Skeletal muscle satellite cell (primary cell): ENCODE results near the gene IGFL1.
"Not testable (repeated sequence)": the region's sequence is repeated elsewhere in the genome, so short reads cannot be mapped to it uniquely, and the experiment has no call there.

ENCODE experiments used
- H3K27me3 ChIP-seq: 2 replicates; pipeline ENCODE4 v1.7.0; 2013; ENCODE audit warnings: low read length; ENCODE audit not compliant: control insufficient read depth, insufficient read depth
- H3K36me3 ChIP-seq: 2 replicates; pipeline ENCODE4 v1.7.0; 2013; ENCODE audit warnings: mild to moderate bottlenecking, control low read depth, low read length; ENCODE audit not compliant: insufficient read depth
- H3K4me1 ChIP-seq: 2 replicates; pipeline ENCODE4 v1.7.0; 2013; ENCODE audit warnings: low read length; ENCODE audit not compliant: control insufficient read depth, insufficient read depth
- H3K4me2 ChIP-seq: 2 replicates; pipeline ENCODE4 v1.7.0; 2013; ENCODE audit warnings: mild to moderate bottlenecking, low read length
- H3K4me3 ChIP-seq: 2 replicates; pipeline ENCODE4 v1.7.0; 2013; ENCODE audit warnings: low read length
- H3K9ac ChIP-seq: 2 replicates; pipeline ENCODE4 v1.7.0; 2013; ENCODE audit warnings: mild to moderate bottlenecking, low read depth, low read length, moderate library complexity
- H3K9me3 ChIP-seq: replicated peaks from 2 replicates; pipeline ENCODE4 v1.7.0; 2013; ENCODE audit warnings: mild to moderate bottlenecking, control low read depth, low read length

The IGFL1 gene

DNA sequence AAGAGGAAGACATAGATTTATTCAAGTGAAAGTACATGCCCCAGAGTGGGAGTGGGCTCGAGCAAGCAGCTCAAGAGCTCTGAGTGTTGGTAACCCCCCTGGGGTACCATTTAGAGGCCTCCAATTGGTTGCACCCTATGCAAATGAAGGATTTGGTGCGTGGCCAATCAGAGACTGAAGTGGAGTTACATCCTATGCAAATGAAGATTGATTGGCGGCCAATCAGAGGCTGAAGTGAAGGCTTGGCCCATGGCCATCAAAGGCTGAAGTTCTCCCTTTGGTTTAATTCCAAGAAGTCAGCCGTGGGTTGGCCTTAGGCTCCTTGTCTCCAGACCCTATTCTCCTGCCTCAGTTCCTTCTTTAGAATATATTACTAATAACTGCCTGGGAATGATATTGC, 12.9 kb upstream of the IGFL1 start:
- peaks cover 2% of the 10 kb centered on the region for H3K4me1 ChIP-seq
- no peaks in the 10 kb centered on the region for H3K36me3 ChIP-seq
- H3K9me3 ChIP-seq: no peaks in the 10 kb centered on the region
- peaks cover 63% of the 10 kb centered on the region for H3K27me3 ChIP-seq
- H3K4me3 ChIP-seq: no peak overlapping the region
- H3K9ac ChIP-seq: no peak overlapping the region
- H3K4me2 ChIP-seq: no peak overlapping the region

DNA sequence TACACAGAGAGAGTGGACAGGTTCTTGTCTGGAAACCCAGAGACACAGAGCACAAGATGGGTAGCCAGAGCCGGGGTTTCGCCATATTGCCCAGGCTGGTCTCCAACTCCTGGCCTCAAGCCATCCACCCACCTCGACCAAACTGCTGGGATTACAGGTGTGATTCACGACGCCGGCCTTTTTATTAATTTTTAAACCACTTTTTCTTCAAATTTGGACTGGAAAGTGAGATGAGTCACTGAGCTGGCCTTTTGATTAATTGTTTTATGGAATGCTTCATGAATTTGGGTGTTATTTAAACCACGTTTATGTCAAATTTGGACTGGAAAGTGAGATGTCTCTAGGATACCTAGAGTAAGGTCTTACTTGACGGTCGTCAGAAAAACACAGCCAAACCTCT, 12.1 kb upstream of the IGFL1 start:
- Histone ChIP-seq H3K27me3 (peaks cover 55% of the 10 kb centered on the region), H3K36me3 (no peaks in the 10 kb centered on the region), H3K4me2 (no peak overlapping the region)

GRCh38 chr19:46218160-46218559, 11.4 kb upstream of the IGFL1 start:
- H3K36me3 ChIP-seq: no peaks in the 10 kb centered on the region
- peaks cover 12% of the 10 kb centered on the region for H3K4me1 ChIP-seq
- peaks cover 48% of the 10 kb centered on the region for H3K27me3 ChIP-seq
- H3K9me3 ChIP-seq: no peaks in the 10 kb centered on the region
- no peak overlapping the region for H3K9ac ChIP-seq
- no peak overlapping the region for H3K4me3 ChIP-seq
- no peak overlapping the region for H3K4me2 ChIP-seq

More for the DNA sequence above, 12.1 kb upstream of the IGFL1 start:
- peaks cover 11% of the 10 kb centered on the region for H3K4me1 ChIP-seq
- no peaks in the 10 kb centered on the region for H3K9me3 ChIP-seq
- H3K9ac ChIP-seq: no peak overlapping the region
- H3K4me3 ChIP-seq: no peak overlapping the region

- Histone ChIP-seq H3K27me3 (peaks cover 53% of the 10 kb centered on the region), H3K36me3 (no peaks in the 10 kb centered on the region), H3K9ac (no peak overlapping the region), H3K9me3 (no peaks in the 10 kb centered on the region), H3K4me3 (no peak overlapping the region), H3K4me2 (no peak overlapping the region), H3K4me1 (peaks cover 12% of the 10 kb centered on the region)
Observed at GRCh38 chr19:46220038-46220615, 9.4 kb upstream of the IGFL1 start.

DNA sequence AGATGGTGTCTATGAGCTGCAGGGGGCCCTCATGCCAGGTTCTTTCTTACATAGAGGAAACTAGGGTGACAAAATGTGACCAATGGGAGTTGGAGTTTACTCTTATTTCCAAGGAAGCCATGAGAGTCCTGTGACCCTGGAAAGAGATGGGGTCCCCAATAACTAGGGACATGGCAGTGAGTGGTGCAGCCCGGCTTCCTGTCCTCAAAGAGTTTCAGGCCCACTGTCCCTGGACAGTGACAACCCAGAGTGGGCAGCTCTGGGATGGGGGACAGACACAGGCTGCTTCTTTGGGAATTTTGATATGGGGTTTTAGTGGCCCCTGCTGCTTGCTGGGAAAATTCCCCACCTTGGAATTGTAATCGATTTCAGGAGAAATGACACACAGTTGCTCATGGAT, 8.4 kb upstream of the IGFL1 start:
- peaks cover 12% of the 10 kb centered on the region for H3K4me1 ChIP-seq

DNA sequence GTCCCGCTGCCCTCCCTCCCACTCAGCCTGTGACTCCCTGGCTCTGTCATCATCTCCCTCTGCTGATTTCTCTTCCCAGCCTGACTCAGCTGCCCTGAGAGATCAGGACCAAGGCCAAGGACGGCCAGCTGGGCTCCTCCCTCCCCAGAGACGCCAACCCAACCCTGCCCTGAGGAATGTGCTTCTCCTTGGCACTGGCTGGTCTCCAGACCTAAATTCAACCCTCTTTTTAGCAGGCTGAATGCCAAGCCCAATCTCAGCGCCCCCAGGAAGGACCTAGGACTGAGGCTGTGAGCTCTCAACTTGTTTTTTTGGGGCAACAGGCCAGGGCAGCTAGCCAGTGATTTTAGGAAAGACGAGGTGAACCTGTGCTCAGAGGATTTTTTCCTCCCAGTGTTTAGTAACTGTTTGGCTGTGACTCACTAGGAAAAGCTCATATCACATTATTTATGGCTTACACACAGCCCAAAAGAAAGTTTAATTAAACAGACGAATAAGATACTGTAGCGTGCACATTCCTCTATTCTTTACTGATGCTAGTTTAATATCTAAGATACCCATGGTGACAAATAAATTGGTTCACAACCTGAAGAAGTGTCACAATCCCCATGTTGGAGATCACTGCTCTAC, 7.4 kb upstream of the IGFL1 start:
- H3K4me1 ChIP-seq: peaks cover 12% of the 10 kb centered on the region
- H3K36me3 ChIP-seq: no peaks in the 10 kb centered on the region
- peaks cover 66% of the 10 kb centered on the region for H3K27me3 ChIP-seq
- peak overlapping the region; percentile 52 for H3K4me2 ChIP-seq
- no peak overlapping the region for H3K4me3 ChIP-seq
- H3K9me3 ChIP-seq: no peaks in the 10 kb centered on the region
- H3K9ac ChIP-seq: no peak overlapping the region

More for the DNA sequence above, 8.4 kb upstream of the IGFL1 start:
- Histone ChIP-seq H3K9me3 (no peaks in the 10 kb centered on the region), H3K4me2 (no peak overlapping the region), H3K9ac (no peak overlapping the region), H3K4me3 (no peak overlapping the region), H3K27me3 (peaks cover 63% of the 10 kb centered on the region), H3K36me3 (no peaks in the 10 kb centered on the region)

DNA sequence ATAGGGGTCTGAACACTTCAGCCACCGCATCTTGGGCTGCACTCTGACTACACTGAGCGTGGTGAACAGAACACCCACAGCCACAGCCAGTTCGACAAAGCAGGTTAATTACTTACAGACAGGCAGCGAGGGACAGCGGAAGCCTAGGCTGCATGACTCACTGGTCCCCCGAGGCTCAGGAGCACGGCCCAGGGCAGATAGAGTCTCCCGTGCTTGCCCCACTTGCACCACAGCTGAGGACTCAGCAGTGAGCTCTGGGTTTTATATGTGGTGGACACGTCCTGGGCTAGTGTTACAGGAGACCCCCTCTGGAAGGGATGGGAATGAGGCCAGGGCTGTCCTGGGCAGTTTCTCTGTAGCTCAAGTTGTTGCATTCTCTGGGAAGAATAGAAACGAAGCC, 5.8 kb upstream of the IGFL1 start:
- H3K4me1 ChIP-seq: peaks cover 12% of the 10 kb centered on the region
- not testable (repeated sequence) for H3K4me2 ChIP-seq, H3K4me3 ChIP-seq, H3K9me3 ChIP-seq, H3K9ac ChIP-seq, H3K36me3 ChIP-seq
- peaks cover 75% of the 10 kb centered on the region for H3K27me3 ChIP-seq

DNA sequence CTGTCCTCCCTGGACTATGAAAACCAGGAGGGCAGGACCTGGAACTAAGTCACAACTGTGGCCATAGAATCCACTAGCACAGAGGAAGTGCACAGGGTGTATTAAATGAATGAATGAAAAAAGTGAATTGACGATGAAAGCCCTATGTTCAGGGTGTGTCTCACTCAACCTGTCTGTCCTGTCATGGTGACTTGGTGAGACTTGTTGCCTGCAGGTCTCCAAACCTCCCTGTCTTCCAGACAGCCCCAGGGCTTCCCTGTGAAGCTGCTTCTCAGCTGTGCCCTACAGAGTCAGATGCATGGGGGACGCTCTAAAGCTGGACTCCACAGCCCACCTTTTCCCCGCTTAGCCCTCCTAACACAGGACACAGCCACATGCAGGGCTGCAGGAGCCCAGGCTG, 4.8 kb upstream of the IGFL1 start:
- Histone ChIP-seq H3K4me2 (no peak overlapping the region), H3K36me3 (no peaks in the 10 kb centered on the region), H3K4me1 (peaks cover 12% of the 10 kb centered on the region), H3K27me3 (peaks cover 79% of the 10 kb centered on the region), H3K4me3 (no peak overlapping the region), H3K9ac (no peak overlapping the region), H3K9me3 (no peaks in the 10 kb centered on the region)

DNA sequence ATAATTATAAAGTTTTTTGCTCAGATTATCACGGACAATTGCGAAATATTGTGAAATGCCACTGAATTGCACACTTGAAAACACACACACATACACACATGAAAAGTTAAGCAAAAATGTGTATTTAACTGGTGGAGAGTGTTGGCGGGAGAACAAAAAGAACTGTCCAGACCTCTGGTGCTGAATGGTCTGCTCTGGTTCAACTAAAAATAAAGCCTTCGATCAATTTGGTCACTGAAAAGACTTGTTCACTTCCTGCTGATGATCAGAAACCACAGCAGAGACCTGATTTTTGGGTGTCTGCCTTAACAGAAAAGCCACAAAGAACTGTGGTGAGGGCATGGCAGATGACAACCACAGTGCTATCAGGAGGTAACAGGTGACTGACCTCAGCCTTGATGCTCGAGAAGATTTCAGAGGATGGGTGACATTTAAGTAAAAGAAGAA, 4.0 kb upstream of the IGFL1 start:
- Histone ChIP-seq H3K4me1 (peaks cover 12% of the 10 kb centered on the region), H3K36me3 (no peaks in the 10 kb centered on the region), H3K4me3 (no peak overlapping the region), H3K4me2 (no peak overlapping the region), H3K27me3 (peaks cover 81% of the 10 kb centered on the region), H3K9ac (no peak overlapping the region), H3K9me3 (no peaks in the 10 kb centered on the region)

DNA sequence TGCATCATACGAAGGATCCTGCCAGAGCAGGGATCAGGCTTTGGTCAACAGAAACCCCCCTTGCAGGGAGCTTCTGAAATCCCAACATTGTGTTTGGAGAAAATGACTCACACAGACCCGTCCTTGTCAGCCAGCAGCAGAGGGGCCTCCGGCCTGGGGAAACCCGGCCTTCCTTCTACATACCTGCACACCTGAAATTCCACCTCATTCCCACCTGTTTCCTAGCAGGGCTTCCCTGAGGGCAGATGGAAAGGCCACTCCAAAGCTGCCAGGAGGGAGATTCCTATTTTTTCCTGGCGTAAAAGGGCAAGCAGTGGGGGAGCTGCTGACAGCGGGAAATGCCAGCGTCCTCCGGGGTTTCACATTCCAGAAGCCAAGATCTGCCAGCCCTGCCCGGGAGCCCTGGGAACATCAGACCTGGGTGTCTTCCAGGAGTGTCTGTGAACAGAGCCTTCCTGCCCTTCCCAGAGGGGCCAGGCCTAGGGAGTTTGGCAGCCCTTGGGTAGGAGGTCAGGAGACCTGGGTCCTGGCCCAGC, 3.0 kb upstream of the IGFL1 start:
- peaks cover 81% of the 10 kb centered on the region for H3K27me3 ChIP-seq
- H3K9ac ChIP-seq: no peak overlapping the region
- peaks cover 11% of the 10 kb centered on the region for H3K4me1 ChIP-seq
- H3K36me3 ChIP-seq: no peaks in the 10 kb centered on the region
- H3K4me2 ChIP-seq: no peak overlapping the region
- H3K9me3 ChIP-seq: no peaks in the 10 kb centered on the region
- H3K4me3 ChIP-seq: no peak overlapping the region

- Histone ChIP-seq H3K27me3 (peaks cover 79% of the 10 kb centered on the region), H3K9me3 (no peaks in the 10 kb centered on the region), H3K4me3 (no peak overlapping the region), H3K9ac (no peak overlapping the region), H3K4me2 (no peak overlapping the region), H3K36me3 (no peaks in the 10 kb centered on the region), H3K4me1 (no peaks in the 10 kb centered on the region)
Observed at GRCh38 chr19:46232029-46232428, 2.5 kb downstream of the IGFL1 start.

DNA sequence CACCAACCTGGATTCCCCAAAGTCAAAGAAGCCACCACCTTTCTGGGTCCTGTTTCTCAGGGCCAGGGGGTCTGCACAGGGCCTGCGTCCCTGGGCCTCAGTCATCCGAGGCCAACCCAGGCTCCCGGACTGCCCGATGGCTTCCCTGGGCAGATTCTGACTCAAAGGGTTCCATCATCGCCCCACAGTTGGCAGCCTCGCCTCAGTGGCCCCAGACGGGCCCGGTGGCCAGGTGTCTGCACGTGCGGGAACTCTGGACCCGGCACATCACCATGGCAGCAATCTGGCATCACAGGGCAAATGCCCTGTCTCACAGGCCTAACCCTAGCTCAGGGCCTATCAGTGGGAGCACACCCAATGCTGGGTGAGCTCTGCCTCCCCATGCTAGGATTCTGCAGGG, 2.9 kb downstream of the IGFL1 start:
- Histone ChIP-seq H3K9ac (no peak overlapping the region), H3K4me2 (no peak overlapping the region), H3K36me3 (no peaks in the 10 kb centered on the region), H3K4me1 (no peaks in the 10 kb centered on the region), H3K4me3 (no peak overlapping the region), H3K9me3 (no peaks in the 10 kb centered on the region), H3K27me3 (peaks cover 79% of the 10 kb centered on the region)
